Neural cell (in vitro differentiated cells): ENCODE data around the gene IL24. TPM values are rescaled to one million over a fixed set of nuclear protein-coding genes. Genes with fewer than 3 reads are reported as not detected.

ENCODE experiments used
- H2AFZ ChIP-seq: fragments of 200-600, 300-800 bp; sonication (generic), shearing (Covaris generic); 2 replicates; pipeline ENCODE4 v1.6.0; 2014; ENCODE audit warnings: low read depth, mild to moderate bottlenecking, antibody characterized with exemption, low read length, moderate library complexity
- H3F3A ChIP-seq: fragments of 200-600 bp; shearing (Covaris generic); 2 replicates; pipeline ENCODE4 v1.6.1; 2016; ENCODE audit warnings: mild to moderate bottlenecking, moderate library complexity, mixed read lengths, antibody characterized with exemption, low read length; ENCODE audit not compliant: insufficient read depth, poor library complexity, severe bottlenecking
- H3K27ac ChIP-seq: fragments of 200-600, 300-800 bp; sonication (generic), shearing (Covaris generic); 2 replicates; pipeline ENCODE4 v1.5.1; 2014; ENCODE audit warnings: mild to moderate bottlenecking, low read length, moderate library complexity
- H3K27me3 ChIP-seq: fragments of 300-800, 200-600 bp; sonication (generic), shearing (Covaris generic); 2 replicates; pipeline ENCODE4 v1.6.0; 2014; ENCODE audit warnings: mild to moderate bottlenecking, low read depth, low read length, moderate library complexity; ENCODE audit not compliant: insufficient read depth
- H3K36me3 ChIP-seq: fragments of 300-800, 200-600 bp; sonication (generic), shearing (Covaris generic); 2 replicates; pipeline ENCODE4 v1.5.1; 2014; ENCODE audit warnings: mild to moderate bottlenecking, antibody characterized with exemption, low read length, moderate library complexity; ENCODE audit not compliant: insufficient read depth
- H3K4me2 ChIP-seq: fragments of 300-800, 200-600 bp; sonication (generic), shearing (Covaris generic); 2 replicates; pipeline ENCODE4 v1.6.0; 2014; ENCODE audit warnings: mild to moderate bottlenecking, low read length
- H3K4me3 ChIP-seq: fragments of 300-800, 200-600 bp; sonication (generic), shearing (Covaris generic); 2 replicates; pipeline ENCODE4 v1.5.1; 2014; ENCODE audit warnings: mild to moderate bottlenecking, low read length, moderate library complexity
- H3K79me2 ChIP-seq: fragments of 200-600 bp; shearing (Covaris generic); replicated peaks from 2 replicates; pipeline ENCODE4 v1.6.0; 2014; ENCODE audit warnings: mild to moderate bottlenecking, low read length, moderate library complexity; ENCODE audit not compliant: insufficient read depth
- H3K9ac ChIP-seq: fragments of 300-800, 200-600 bp; sonication (generic), shearing (Covaris generic); 2 replicates; pipeline ENCODE4 v1.6.1; 2016; ENCODE audit warnings: mild to moderate bottlenecking, low read length, mixed read lengths
- H3K9me2 ChIP-seq: fragments of 200-600 bp; shearing (Covaris generic); 2 replicates; pipeline ENCODE4 v1.6.1; 2016; ENCODE audit warnings: mild to moderate bottlenecking, low read length, mixed read lengths; ENCODE audit not compliant: insufficient read depth
- H3K9me3 ChIP-seq: fragments of 200-600, 300-800 bp; sonication (generic), shearing (Covaris generic); 2 replicates; pipeline ENCODE4 v1.6.1; 2016; ENCODE audit warnings: mild to moderate bottlenecking, mixed run types, low read length, moderate library complexity, mixed read lengths
- H4K20me1 ChIP-seq: fragments of 200-600 bp; shearing (Covaris generic); 2 replicates; pipeline ENCODE4 v1.6.1; 2016; ENCODE audit warnings: mild to moderate bottlenecking, mixed run types; ENCODE audit not compliant: insufficient read depth
- CTCF ChIP-seq: fragments of 450-650 bp; IDR thresholded peaks from 2 replicates; pipeline ENCODE4 v1.5.1; 2014; ENCODE audit warnings: antibody characterized with exemption, mild to moderate bottlenecking, moderate library complexity; ENCODE audit not compliant: poor library complexity, severe bottlenecking
- EP300 ChIP-seq: fragments of 450-650 bp; conservative IDR thresholded peaks from 2 replicates; pipeline ENCODE4 v1.6.1; 2014; ENCODE audit warnings: antibody characterized with exemption, mild to moderate bottlenecking, moderate library complexity; ENCODE audit not compliant: poor library complexity, severe bottlenecking
- EZH2 ChIP-seq: fragments of 200-600, 300-800 bp; shearing (Covaris generic), sonication (generic); IDR thresholded peaks from 2 replicates; pipeline ENCODE4 v1.6.1; 2014; ENCODE audit warnings: antibody characterized with exemption, low read length, borderline replicate concordance, mild to moderate bottlenecking; ENCODE audit not compliant: insufficient read depth, poor library complexity, severe bottlenecking
- MXI1 ChIP-seq: fragments of 450-650 bp; conservative IDR thresholded peaks from 2 replicates; pipeline ENCODE4 v1.6.1; 2014; ENCODE audit warnings: antibody characterized with exemption, mild to moderate bottlenecking; ENCODE audit not compliant: poor library complexity, severe bottlenecking
- POLR2AphosphoS5 ChIP-seq: IDR thresholded peaks from 2 replicates; pipeline ENCODE4 v1.6.1; 2012
- RAD21 ChIP-seq: fragments of 450-650 bp; conservative IDR thresholded peaks from 2 replicates; pipeline ENCODE4 v1.6.1; 2014; ENCODE audit warnings: antibody characterized with exemption, mild to moderate bottlenecking, moderate library complexity
- REST ChIP-seq: IDR thresholded peaks from 2 replicates; pipeline ENCODE4 v1.6.1; 2012; ENCODE audit warnings: borderline replicate concordance
- SMC3 ChIP-seq: fragments of 450-650 bp; conservative IDR thresholded peaks from 2 replicates; pipeline ENCODE4 v1.6.1; 2014; ENCODE audit warnings: antibody characterized with exemption, mild to moderate bottlenecking, moderate library complexity; ENCODE audit not compliant: poor library complexity
- TAF1 ChIP-seq: IDR thresholded peaks from 2 replicates; pipeline ENCODE4 v1.6.1; 2012; ENCODE audit warnings: low read depth
- polyA plus RNA-seq: library from polyadenylated mRNA; depleted of rRNA; stranded (reverse); fragments of >200 nt; gene quantifications from 2 replicates; pipeline ENCODE4 v1.2.3, GENCODE V29; 2014

Gene IL24
- polyA plus RNA-seq, 1 donor from 2014 or later: not detected

- Histone ChIP-seq H3F3A (no peaks in the 10 kb centered on the region), H3K4me3 (no peak overlapping the region), H3K27me3 (no peaks in the 10 kb centered on the region), H3K27ac (no peak overlapping the region), H3K9me2 (no peaks in the 10 kb centered on the region), H2AFZ (no peak overlapping the region), H3K9ac (no peak overlapping the region), H3K9me3 (no peaks in the 10 kb centered on the region), H4K20me1 (no peaks in the 10 kb centered on the region), H3K79me2 (no peaks in the 10 kb centered on the region), H3K4me2 (no peak overlapping the region), H3K36me3 (no peaks in the 10 kb centered on the region)
- TF ChIP-seq POLR2AphosphoS5 (no peak), EP300 (no peak), RAD21 (no peak), TAF1 (no peak), EZH2 (no peak), SMC3 (no peak), MXI1 (no peak), REST (no peak), CTCF (no peak)
Measured at GRCh38 chr1:206896261-206896660, 982 bp upstream of the IL24 start.

- H2AFZ ChIP-seq: no peak overlapping the region
Measured at GRCh38 chr1:206898089-206898914, 1.1 kb downstream of the IL24 start.

More at GRCh38 chr1:206898089-206898914, 1.1 kb downstream of the IL24 start:
- no peaks in the 10 kb centered on the region for H3K79me2 ChIP-seq
- H3K9ac ChIP-seq: no peak overlapping the region
- H3F3A ChIP-seq: no peaks in the 10 kb centered on the region
- no peaks in the 10 kb centered on the region for H3K9me2 ChIP-seq
- no peaks in the 10 kb centered on the region for H3K27me3 ChIP-seq
- H4K20me1 ChIP-seq: no peaks in the 10 kb centered on the region
- TF ChIP-seq MXI1 (no peak), EP300 (no peak), TAF1 (no peak), REST (no peak), CTCF (no peak), POLR2AphosphoS5 (no peak), SMC3 (no peak), RAD21 (no peak), EZH2 (no peak)
- H3K4me2 ChIP-seq: no peak overlapping the region
- no peak overlapping the region for H3K27ac ChIP-seq
- no peaks in the 10 kb centered on the region for H3K9me3 ChIP-seq
- H3K36me3 ChIP-seq: no peaks in the 10 kb centered on the region
- no peak overlapping the region for H3K4me3 ChIP-seq
